Endometrial microvascular endothelial cells (primary cell): ENCODE measurements around the gene CCDC32. TPM values are rescaled to one million over a fixed set of nuclear protein-coding genes. Genes with fewer than 3 reads are reported as not detected.

ENCODE experiments used
- in situ Hi-C: cut with HindIII; loops from 2 replicates; pipeline ENCODE4 v1.10.0; 2017; ENCODE audit warnings: low sequenced_read_pairs, low pct_unique_long_range_greater_than_20kb; ENCODE audit errors: inconsistent ontology term
- total RNA-seq: library from RNA; depleted of rRNA; stranded (reverse); fragments of >200 nt; gene quantifications from one replicate; pipeline ENCODE4 v1.2.3, GENCODE V29; 2015; ENCODE audit errors: inconsistent ontology term

CCDC32 gene
- total RNA-seq, 1 donor from 2014 or later: 40.4 TPM

DNA sequence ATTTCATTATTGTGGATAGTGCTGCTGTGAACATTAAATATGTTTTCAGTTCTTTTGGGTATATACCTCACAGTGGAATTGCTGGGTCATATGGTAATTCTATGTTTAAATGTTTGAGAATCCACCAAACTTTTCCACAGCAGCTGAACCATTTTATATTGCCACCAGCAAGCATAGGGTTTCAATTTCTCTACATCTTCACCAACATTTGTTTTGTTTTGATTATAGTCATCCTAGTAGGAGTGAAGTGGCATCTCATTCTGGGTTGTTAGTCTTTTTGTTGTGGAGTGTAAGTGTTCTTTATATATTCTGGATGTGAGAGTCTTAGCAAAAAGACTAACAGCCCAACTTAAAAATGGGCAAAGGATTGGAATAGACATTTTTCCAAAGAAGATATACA is 10.3 kb upstream of the CCDC32 start:
- in situ Hi-C loops: no loop called here

DNA sequence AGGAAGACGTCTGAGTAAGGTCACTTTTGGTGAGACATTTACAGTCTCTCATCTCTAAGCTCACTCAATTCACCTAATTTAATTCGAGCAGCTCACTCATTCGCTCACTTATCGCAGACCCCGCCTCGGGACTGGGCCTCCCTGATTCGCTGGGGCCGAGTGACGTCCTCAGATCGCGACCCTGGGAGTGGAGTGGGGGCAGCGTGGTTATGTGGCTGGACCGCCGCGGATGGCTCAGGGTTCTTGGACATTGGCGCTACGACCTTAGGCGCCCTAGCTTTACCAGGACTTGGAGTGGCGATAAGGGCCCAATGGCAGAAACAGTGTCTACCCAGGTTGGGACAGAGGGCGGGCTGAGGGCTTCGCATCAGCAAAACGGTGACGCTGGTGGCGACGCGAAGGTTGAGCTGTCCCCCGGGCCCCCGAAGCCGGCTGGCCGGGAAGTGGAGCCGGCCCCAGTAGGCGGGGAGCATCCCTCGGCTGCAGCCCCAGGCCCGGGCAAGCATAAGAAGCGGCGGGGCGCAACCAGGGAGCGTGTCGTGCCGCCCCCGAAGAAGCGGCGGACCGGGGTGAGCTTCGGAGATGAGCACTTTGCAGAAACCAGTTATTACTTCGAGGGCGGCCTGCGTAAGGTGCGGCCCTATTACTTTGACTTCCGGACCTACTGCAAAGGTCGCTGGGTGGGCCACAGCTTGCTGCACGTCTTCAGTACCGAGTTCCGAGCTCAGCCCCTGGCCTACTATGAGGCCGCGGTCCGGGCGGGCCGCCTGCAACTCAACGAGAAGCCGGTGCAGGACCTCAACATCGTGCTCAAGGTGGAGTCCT is 4.5 kb upstream of the CCDC32 start, which contains the start of gene RPUSD2:
Gene RPUSD2, plus strand, starts transcription at position 171 of the 825 bp plus-strand sequence. Its CDS starts 39 bp downstream, at position 210.
- in situ Hi-C loops: no loop called here

GRCh38 chr15:40567111-40567510 is 2.3 kb upstream of the CCDC32 start:
- in situ Hi-C loops: no loop called here

DNA sequence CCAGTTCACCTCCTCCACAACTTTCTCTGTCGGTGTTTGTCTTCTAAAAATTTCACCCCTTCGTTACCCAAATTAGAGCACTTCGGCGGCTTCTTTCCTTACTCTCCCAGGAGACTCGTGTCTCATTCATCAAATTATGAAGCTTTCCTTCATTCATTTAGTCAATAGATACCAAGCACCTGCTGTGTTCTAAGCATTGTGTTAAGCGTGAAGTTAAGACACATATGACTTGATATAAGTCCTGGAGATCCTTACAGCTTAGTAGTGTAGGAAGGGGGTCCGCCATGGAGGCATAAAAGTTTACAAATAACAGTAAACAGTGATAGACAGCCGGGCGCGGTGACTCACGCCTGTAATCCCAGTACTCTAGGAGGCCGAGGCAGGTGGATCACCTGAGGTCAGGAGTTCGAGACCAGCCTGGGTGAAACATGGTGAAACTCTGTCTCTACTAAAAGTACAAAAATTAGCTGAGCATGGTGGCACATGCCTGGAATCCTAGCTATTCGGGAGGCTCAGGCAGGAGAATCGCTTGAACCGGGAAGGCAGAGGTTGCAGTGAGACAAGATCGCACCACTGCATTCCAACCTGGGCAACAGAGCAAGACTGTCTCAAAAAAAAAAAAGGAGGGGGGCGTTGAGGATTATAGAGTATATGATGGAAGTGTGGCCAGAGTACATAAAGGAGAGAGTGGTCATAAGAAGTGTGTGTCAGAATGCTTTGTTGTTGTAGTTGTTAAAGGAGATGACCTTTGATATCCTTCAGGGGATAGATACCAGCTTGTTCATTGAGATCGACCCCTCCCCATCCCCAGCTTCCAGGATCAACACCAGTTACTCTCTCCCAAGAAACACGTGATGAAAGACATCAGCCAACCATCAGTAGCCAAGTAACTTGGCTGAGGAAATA is 744 bp upstream of the CCDC32 start:
- in situ Hi-C loops: no loop called here

DNA sequence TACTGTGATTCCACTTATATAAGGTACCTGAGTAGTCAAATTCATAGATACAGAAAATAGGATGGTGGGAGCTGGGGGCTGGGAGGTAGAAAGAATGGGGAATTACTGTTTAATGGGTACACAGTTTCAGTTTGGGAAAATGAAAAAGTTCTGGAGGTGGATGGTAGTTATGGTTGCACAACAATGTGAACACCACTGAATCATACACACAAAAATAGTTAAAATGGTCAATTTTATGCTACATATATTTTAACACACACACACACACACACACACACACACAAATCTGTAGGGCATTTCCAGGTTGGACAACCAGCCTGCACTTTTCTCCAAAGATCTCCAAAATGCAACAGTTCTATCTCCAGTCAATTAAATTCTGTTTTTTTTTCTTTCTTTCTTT is 1.4 kb downstream of the CCDC32 start:
- in situ Hi-C loops: no loop called here

- in situ Hi-C loops: no loop called here
These were observed 2.2 kb downstream of the CCDC32 start for GRCh38 chr15:40562691-40563090.

GRCh38 chr15:40558952-40559742 is 5.7 kb downstream of the CCDC32 start:
- in situ Hi-C loops: no loop called here

DNA sequence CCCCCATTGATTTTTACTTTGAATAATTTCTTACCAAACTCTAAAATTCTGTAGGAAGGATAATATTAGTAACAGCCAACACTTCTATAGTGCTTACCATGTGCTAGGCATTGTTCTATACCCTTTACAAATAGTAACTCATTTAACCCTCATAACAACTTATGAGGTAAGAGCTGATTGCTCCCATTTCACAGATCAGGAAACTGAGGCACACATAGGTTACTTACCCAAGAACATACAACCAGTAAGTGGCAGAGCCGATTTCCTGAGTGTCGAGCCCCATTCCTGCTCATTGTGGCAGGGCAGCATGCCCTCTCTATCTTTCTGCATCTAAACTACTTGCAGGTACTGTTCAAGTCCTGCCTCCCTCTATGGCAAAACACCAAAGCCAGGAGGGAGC is 9.0 kb downstream of the CCDC32 start:
- in situ Hi-C loops: no loop called here

DNA sequence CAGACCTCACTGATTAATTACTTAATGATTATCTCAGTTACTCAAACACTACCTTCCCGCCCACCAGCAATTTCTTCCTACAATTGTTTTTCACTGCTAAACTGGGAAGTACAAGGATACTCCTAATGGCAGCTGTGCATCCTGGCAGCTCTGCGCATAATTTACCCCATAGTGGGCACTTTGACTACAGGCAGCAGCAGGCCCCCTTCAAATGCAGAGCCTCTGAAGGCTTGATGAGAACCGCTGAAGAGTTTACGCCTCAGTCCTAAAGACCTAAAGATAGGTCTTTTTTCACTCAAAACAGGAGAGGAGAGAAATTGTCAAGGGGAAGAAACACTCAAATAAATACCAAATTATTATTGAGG is 10.7 kb downstream of the CCDC32 start:
- in situ Hi-C loops: no loop called here

DNA sequence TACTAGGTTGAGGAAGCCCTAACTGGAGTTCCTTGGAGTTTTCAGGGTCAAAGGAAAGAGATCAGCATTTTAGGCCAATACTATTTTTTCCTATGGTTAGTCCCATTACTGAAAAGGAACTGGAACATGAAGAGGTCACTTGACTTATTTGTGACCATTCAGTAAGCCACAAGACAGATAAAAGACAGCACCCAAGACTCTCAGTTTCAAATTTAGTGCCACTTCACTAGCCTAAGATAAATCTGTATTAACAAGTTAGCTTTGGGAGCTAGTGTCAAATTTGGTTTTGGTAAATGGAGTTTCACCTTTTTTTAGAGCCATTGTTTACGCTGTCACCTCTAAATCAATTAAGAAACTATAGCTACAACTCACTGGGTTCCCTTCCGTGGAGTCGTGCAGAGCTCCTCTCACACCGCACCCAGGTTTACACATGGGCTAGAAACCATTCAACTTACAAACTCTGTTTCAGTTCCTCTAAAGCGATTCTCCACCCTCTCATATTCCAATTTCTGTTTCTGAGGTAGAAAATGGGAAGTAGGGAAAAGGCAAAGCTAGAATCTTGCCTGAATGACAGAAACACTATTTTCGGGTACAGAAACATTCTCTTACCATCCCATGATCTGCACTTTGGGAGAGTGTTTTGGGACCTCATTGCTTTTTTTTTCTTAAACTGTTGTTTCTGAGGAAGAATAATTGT is 14.4 kb downstream of the CCDC32 start:
- in situ Hi-C loops: no loop called here

DNA sequence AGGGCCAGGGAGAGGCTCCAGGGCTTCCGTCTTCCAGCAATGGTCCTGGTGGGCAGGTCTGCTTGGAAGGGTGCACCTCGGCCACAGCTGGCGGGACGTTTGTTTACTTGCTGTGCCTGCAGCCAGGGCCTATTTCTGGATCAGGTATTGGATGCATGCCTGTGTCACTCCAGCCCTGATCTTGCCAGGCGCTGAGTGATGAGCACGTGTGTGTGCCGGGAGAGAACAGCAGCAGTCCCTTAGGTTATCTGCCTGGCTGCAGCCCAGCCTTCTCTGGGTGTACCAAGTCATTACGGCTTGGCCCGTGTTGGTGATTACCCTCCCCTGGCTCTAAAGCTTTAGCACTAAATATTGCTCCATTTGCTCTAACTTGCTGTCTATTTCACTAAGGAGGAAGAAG is 14.9 kb downstream of the CCDC32 start:
- in situ Hi-C loops: no loop called here

DNA sequence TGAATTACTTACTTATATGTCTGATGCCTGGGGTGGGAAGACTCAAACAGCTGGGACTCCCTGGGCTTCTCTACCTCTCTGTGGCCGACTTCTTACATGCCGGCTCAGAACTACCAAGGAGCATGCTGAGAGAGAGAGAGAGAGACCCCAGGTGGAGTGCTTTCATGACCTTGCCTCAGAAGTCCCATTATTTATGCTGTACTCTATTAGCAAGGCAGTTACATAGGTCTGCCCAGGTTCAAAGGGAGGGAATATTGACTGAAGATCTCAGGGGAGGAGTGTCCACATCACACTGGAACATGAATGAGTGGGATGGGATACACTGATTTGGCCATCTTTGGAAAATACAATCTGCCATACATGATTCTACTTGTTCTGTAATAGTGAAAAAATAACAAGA is 16.2 kb downstream of the CCDC32 start:
- in situ Hi-C loops: no loop called here

DNA sequence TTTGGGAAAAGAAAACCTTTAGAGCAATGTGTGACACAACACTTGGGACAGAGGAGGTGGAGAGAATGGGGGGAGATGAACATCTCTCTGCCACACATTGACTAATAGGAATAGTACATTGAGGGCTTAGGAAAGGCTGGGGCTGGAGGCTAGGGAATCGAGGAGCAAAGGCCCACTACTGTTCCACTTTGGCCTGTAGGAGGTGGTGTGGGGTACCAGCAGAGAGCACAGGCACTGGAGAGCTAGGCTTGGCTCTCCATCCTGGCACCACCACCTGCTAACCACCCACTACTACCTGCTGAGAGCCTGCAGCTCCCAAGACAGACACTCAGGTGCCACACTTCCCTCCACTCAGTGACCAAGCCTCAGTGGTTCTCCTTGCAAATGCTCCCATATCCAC is 19.4 kb downstream of the CCDC32 start:
- in situ Hi-C loops: no loop called here

DNA sequence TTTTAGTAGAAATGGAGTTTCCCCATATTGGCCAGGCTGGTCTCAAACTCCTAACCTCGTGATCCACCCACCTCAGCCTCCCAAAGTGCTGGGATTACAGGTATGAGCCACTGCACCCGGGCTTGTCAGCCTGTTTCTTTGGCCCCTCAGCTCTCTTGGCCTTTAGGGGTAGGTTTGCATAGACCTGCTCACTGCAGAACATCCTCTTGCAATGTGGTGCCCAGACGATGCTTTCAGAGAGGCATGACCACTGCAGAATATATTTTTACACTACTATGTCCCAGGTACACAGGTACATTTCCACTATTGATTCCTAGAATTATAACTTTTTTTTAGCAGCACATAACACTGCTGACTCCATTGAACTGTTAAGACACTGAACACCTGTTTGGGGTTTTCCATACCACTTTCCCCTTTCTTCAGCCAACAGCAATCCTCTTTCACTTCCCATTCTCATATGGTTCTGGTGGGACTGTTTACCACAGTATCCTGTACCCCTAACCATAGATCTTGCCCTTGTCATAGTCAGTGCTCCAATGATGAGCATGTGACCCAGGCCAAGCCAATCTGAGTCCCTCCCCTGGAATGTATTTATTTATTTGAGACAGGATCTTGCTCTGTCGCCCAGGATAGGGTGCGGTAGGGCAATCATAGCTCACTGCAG is 21.1 kb downstream of the CCDC32 start:
- in situ Hi-C loops: no loop called here

DNA sequence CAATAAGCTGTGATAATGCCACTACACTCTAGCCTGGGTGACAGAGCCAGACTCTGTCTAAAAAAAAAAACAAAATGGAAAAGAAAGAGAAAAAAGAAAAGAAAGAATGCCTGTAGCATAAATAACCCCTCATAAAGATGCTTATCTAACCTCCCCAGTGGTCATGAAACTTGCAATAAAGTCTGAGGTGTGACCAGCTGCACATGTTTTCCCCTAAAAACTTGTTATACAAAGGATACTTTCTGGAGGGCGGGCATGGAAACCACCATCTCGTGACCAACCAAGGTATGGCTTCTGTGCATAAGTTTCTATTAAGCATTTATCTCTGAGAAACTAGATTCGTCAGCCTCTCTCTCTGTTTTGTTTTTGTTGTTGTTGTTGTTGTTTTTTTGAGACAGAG is 21.8 kb downstream of the CCDC32 start:
- in situ Hi-C loops: no loop called here

GRCh38 chr15:40538976-40539375 is 25.9 kb downstream of the CCDC32 start:
- in situ Hi-C loops: no loop called here

- in situ Hi-C loops: no loop called here
These were observed 28.3 kb downstream of the CCDC32 start for GRCh38 chr15:40536501-40536900.

DNA sequence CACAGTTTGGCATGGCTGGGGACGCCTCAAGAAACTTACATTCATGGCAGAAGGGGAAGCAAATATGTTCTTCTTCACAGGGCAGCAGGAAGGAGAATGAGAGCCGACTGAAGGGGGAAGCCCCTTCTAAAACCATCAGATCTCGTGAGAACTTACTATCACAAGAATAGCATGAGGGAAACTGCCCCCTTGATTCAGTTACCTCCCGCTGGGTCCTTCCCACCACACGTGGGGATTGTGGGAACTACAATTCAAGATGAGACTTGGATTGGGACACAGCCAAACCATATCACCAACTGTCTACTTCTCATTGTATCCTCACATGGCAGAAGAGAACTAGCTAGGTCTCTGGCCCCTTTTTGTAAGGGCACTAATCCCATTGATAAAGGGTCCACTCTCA is 30.5 kb downstream of the CCDC32 start:
- in situ Hi-C loops: no loop called here
